Common myeloid progenitor, CD34-positive (primary cell): ENCODE measurements around the gene FOXL2.

Experiments
- CTCF ChIA-PET: fragments of 350-600 bp; sonication (Branson Sonifier 250); formaldehyde crosslinking; loops from one replicate; lab custom pipeline; 2021; ENCODE audit warnings: antibody characterized with exemption; lab: Charles Lee
- POLR2A ChIA-PET: fragments of 350-600 bp; sonication (Branson Sonifier 250); formaldehyde crosslinking; loops from one replicate; lab custom pipeline; 2021; ENCODE audit warnings: antibody characterized with exemption; lab: Charles Lee
- DNase-seq, 3 donors: peaks; one replicate each; pipeline versions ENCODE4 v3.0.0 to v3.0.0-alpha.2; 2013
- H3K27ac ChIP-seq, 2 experiments: 1 replicate in 1 of 2; 2 replicates in 1 of 2; pipeline ENCODE4 v1.7.0; 2013; ENCODE audit warnings: inconsistent platforms in 2 of 2, low read length in 2 of 2, mild to moderate bottlenecking in 2 of 2, low read depth in 1 of 2, moderate library complexity in 1 of 2; ENCODE audit not compliant: severe bottlenecking in 2 of 2, insufficient read depth in 1 of 2, poor library complexity in 1 of 2
- H3K27me3 ChIP-seq, 5 experiments: replicated peaks in 2 of 5; 1 replicate in 3 of 5; 2 replicates in 2 of 5; pipeline versions ENCODE4 v1.6.1 to v1.7.0; 2013; ENCODE audit warnings: low read length in 4 of 5, mild to moderate bottlenecking in 2 of 5, moderate library complexity in 2 of 5, inconsistent platforms in 1 of 5; ENCODE audit not compliant: insufficient read depth in 5 of 5, control insufficient read depth in 4 of 5
- H3K36me3 ChIP-seq, 4 experiments: 1 replicate in 2 of 4; 2 replicates in 2 of 4; pipeline versions ENCODE4 v1.6.1 to v1.7.0; 2013; ENCODE audit warnings: low read length in 3 of 4, control low read depth in 1 of 4, mild to moderate bottlenecking in 1 of 4; ENCODE audit not compliant: control insufficient read depth in 4 of 4, insufficient read depth in 4 of 4
- H3K4me1 ChIP-seq, 4 experiments: 1 replicate in 3 of 4; 2 replicates in 1 of 4; pipeline versions ENCODE4 v1.6.1 to v1.7.1; 2013; ENCODE audit warnings: low read length in 3 of 4, mild to moderate bottlenecking in 3 of 4, control low read depth in 1 of 4, inconsistent platforms in 1 of 4, moderate library complexity in 1 of 4; ENCODE audit not compliant: control insufficient read depth in 4 of 4, insufficient read depth in 4 of 4; ENCODE audit errors: control extremely low read depth in 1 of 4
- H3K4me3 ChIP-seq, 7 experiments: 1 replicate in 4 of 7; 2 replicates in 3 of 7; pipeline versions ENCODE4 v1.5.1 to v1.7.0; 2013; ENCODE audit warnings: mild to moderate bottlenecking in 7 of 7, low read length in 6 of 7, moderate library complexity in 6 of 7, inconsistent platforms in 2 of 7, low read depth in 2 of 7, control low read depth in 1 of 7; ENCODE audit not compliant: insufficient read depth in 4 of 7, control insufficient read depth in 1 of 7; ENCODE audit errors: extremely low read depth in 1 of 7
- H3K9me3 ChIP-seq, 5 experiments: 1 replicate in 4 of 5; 2 replicates in 1 of 5; pipeline versions ENCODE4 v1.6.1 to v1.7.1; 2013; ENCODE audit warnings: low read length in 4 of 5, mild to moderate bottlenecking in 2 of 5, inconsistent platforms in 1 of 5, low read depth in 1 of 5, moderate library complexity in 1 of 5; ENCODE audit not compliant: control insufficient read depth in 4 of 5, insufficient read depth in 2 of 5; ENCODE audit errors: control extremely low read depth in 1 of 5
- WGBS: methylation state at CpG from one replicate; pipeline ENCODE4 v1.1.5; 2013; ENCODE audit not compliant: insufficient coverage; 5-methylcytosine and 5-hydroxymethylcytosine counted together

Gene FOXL2

GRCh38 chr3:138938877-138939560 lies 7.9 kb downstream of the FOXL2 start:
- Histone ChIP-seq H3K27me3 (peaks cover 7 to 99% (median 75%) of the 10 kb centered on the region in 5 experiments), H3K27ac (no peak overlapping the region), H3K36me3 (no peaks in the 10 kb centered on the region), H3K9me3 (no peaks in the 10 kb centered on the region), H3K4me3 (peak overlapping the region in 3 of 7 experiments; percentile 14 to 55 (median 32)), H3K4me1 (peaks cover 2 to 46% (median 36%) of the 10 kb centered on the region in 4 experiments)
- WGBS = 4% methylated on average over 18 of the region's 32 CpGs
- DNase-seq = peak in 1 of 3 donors; percentile 18
- POLR2A ChIA-PET = no interaction called here
- CTCF ChIA-PET = interaction anchor here (1.6 to 6.2 kb wide), 3 partner anchors 16 to 250 kb away, joined by 5 to 44 read pairs (median 17); no protein-coding TSS in a partner anchor

GRCh38 chr3:138938056-138938876 lies 8.7 kb downstream of the FOXL2 start:
- Histone ChIP-seq H3K36me3 (no peaks in the 10 kb centered on the region), H3K9me3 (no peaks in the 10 kb centered on the region), H3K4me1 (peaks cover 2 to 46% (median 36%) of the 10 kb centered on the region in 4 experiments), H3K27ac (no peak overlapping the region), H3K27me3 (peaks cover 4 to 96% (median 67%) of the 10 kb centered on the region in 5 experiments), H3K4me3 (peak overlapping the region in 3 of 7 experiments; percentile 32 to 52 (median 38))
- 2% methylated on average over 40 of the region's 48 CpGs for WGBS
- DNase-seq = peak in 2 of 3 donors; percentile 48 to 57
- ChIA-PET POLR2A (no interaction called here), CTCF (interaction anchor here (1.6 to 6.2 kb wide), 3 partner anchors 12 to 250 kb away, joined by 5 to 44 read pairs (median 35); no protein-coding TSS in a partner anchor)

- peaks cover 4 to 92% (median 63%) of the 10 kb centered on the region in 5 experiments for H3K27me3 ChIP-seq
- ChIA-PET POLR2A (no interaction called here), CTCF (interaction anchor here (1.6 to 6.2 kb wide), 4 partner anchors 10 to 249 kb away, joined by 5 to 44 read pairs (median 24); partner anchors contain the start of genes FOXL2 and FOXL2NB)
- peak overlapping the region in 3 of 7 experiments; percentile 2 to 52 (median 38) for H3K4me3 ChIP-seq
- H3K4me1 ChIP-seq = peaks cover 2 to 46% (median 36%) of the 10 kb centered on the region in 4 experiments
- DNase-seq = peak in 2 of 3 donors; percentile 33 to 37
- no peaks in the 10 kb centered on the region for H3K36me3 ChIP-seq
- no peaks in the 10 kb centered on the region for H3K9me3 ChIP-seq
- WGBS = 2% methylated on average over 24 of the region's 29 CpGs
- H3K27ac ChIP-seq = no peak overlapping the region
Observed at GRCh38 chr3:138937690-138938055, 9.3 kb downstream of the FOXL2 start.

- POLR2A ChIA-PET = no interaction called here
- peak in 1 of 3 donors; percentile 19 for DNase-seq
- CTCF ChIA-PET = interaction anchor here (0.6 to 6.2 kb wide), 17 partner anchors 8 to 519 kb away, joined by 3 to 44 read pairs (median 5); partner anchors contain the start of genes CEP70, FOXL2 and FOXL2NB
- Histone ChIP-seq H3K36me3 (no peaks in the 10 kb centered on the region), H3K9me3 (no peaks in the 10 kb centered on the region), H3K27ac (no peak overlapping the region), H3K4me1 (peaks cover 2 to 46% (median 36%) of the 10 kb centered on the region in 4 experiments), H3K27me3 (peaks cover 4 to 86% (median 58%) of the 10 kb centered on the region in 5 experiments), H3K4me3 (peak overlapping the region in 3 of 7 experiments; percentile 50 to 72 (median 61))
- 10% methylated on average over 44 of the region's 45 CpGs for WGBS
Observed at GRCh38 chr3:138936741-138937689, 9.9 kb downstream of the FOXL2 start.

GRCh38 chr3:138935863-138936740 lies 10.8 kb downstream of the FOXL2 start:
- ChIA-PET POLR2A (no interaction called here), CTCF (interaction anchor here (0.6 to 2.9 kb wide), 21 partner anchors 9 to 930 kb away, joined by 3 to 35 read pairs (median 5); partner anchors contain the start of genes CEP70, FOXL2 and FOXL2NB)
- Histone ChIP-seq H3K4me3 (peak overlapping the region; percentile 40 to 76 (median 58)), H3K4me1 (peaks cover 2 to 46% (median 36%) of the 10 kb centered on the region in 4 experiments), H3K9me3 (no peaks in the 10 kb centered on the region), H3K27me3 (peaks cover 4 to 76% (median 48%) of the 10 kb centered on the region in 5 experiments), H3K36me3 (no peaks in the 10 kb centered on the region), H3K27ac (no peak overlapping the region)
- WGBS = 1% methylated on average over 52 of the region's 58 CpGs
- DNase-seq = peak; percentile 59 to 72 (median 70)
